IMR-90 (cell line): Measurements from ENCODE around the gene ANXA7. TPM values are rescaled to one million over a fixed set of nuclear protein-coding genes. Genes with fewer than 3 reads are reported as not detected.

ENCODE experiments used
- ATAC-seq: fragments of 200-7000 bp; cut with Tn5 transposase; 2 replicates; pipeline ENCODE4 v1.9.1; 2020; ENCODE audit warnings: low read depth, mild to moderate bottlenecking, moderate library complexity
- BruUV-seq: library from RNA; stranded (reverse); fragments of 400-500 nt; replicated peaks from 2 replicates; lab custom pipeline; 2021; lab: Mats Ljungman, UMichigan
- CTCF ChIA-PET: fragments of 300-600 bp; formaldehyde crosslinking; extraction: SDS; loops from one replicate; lab custom pipeline; 2021; ENCODE audit warnings: antibody characterized with exemption; lab: Yijun Ruan, JAX
- POLR2A ChIA-PET: fragments of 300-600 bp; sonication (Branson Sonifier 250); formaldehyde crosslinking; loops from one replicate; lab custom pipeline; 2022; ENCODE audit warnings: antibody characterized with exemption; ENCODE audit not compliant: unreplicated experiment; lab: Charles Lee
- DNase-seq: peaks from one replicate; pipeline ENCODE4 v3.0.0; 2013
- H2AFZ ChIP-seq: replicated peaks from 2 replicates; pipeline ENCODE3; 2013; ENCODE audit warnings: low read length, mild to moderate bottlenecking; ENCODE audit not compliant: poor library complexity
- H2AK5ac ChIP-seq: 2 replicates; pipeline ENCODE4 v1.6.1; 2013; ENCODE audit warnings: low read depth, low read length, inconsistent platforms
- H2AK9ac ChIP-seq: replicated peaks from 2 replicates; pipeline ENCODE3; 2013; ENCODE audit warnings: mild to moderate bottlenecking, low read depth, low read length, moderate library complexity; ENCODE audit not compliant: poor library complexity
- H2BK120ac ChIP-seq: 2 replicates; pipeline ENCODE4 v1.6.1; 2013; ENCODE audit warnings: low read depth, low read length, inconsistent platforms
- H2BK15ac ChIP-seq: 3 replicates; pipeline ENCODE4 v1.6.1; 2013; ENCODE audit warnings: low read depth, low read length, inconsistent platforms
- H2BK20ac ChIP-seq: 2 replicates; pipeline ENCODE4 v1.6.1; 2013; ENCODE audit warnings: low read depth, mild to moderate bottlenecking, inconsistent platforms, low read length, moderate library complexity
- H2BK5ac ChIP-seq: 2 replicates; pipeline ENCODE4 v1.6.1; 2013; ENCODE audit warnings: mild to moderate bottlenecking, low read depth, low read length, inconsistent platforms; ENCODE audit not compliant: poor library complexity, severe bottlenecking
- H3K14ac ChIP-seq: replicated peaks from 2 replicates; pipeline ENCODE4 v1.6.1; 2013; ENCODE audit warnings: low read depth, low read length, inconsistent platforms
- H3K18ac ChIP-seq: 2 replicates; pipeline ENCODE4 v1.6.1; 2013; ENCODE audit warnings: low read depth, low read length, control low read depth
- H3K23ac ChIP-seq: 2 replicates; pipeline ENCODE4 v1.6.1; 2013; ENCODE audit warnings: low read depth, low read length, inconsistent platforms
- H3K27ac ChIP-seq: 2 replicates; pipeline ENCODE4 v1.5.1; 2013; ENCODE audit warnings: mild to moderate bottlenecking, control low read depth, low read length; ENCODE audit not compliant: insufficient read depth
- H3K27me3 ChIP-seq: 2 replicates; pipeline ENCODE4 v1.6.1; 2013; ENCODE audit warnings: low read length; ENCODE audit not compliant: control insufficient read depth, insufficient read depth
- H3K36me3 ChIP-seq: 2 replicates; pipeline ENCODE4 v1.6.1; 2013; ENCODE audit warnings: low read length, mixed read lengths; ENCODE audit not compliant: control insufficient read depth, insufficient read depth
- H3K4ac ChIP-seq: 2 replicates; pipeline ENCODE4 v1.6.1; 2013; ENCODE audit warnings: low read depth, low read length, inconsistent platforms
- H3K4me1 ChIP-seq: 2 replicates; pipeline ENCODE4 v1.6.1; 2013; ENCODE audit warnings: low read length, mixed read lengths; ENCODE audit not compliant: control insufficient read depth, insufficient read depth
- H3K4me2 ChIP-seq: 2 replicates; pipeline ENCODE4 v1.6.1; 2013; ENCODE audit warnings: low read depth, mild to moderate bottlenecking, control low read depth, low read length, moderate library complexity
- H3K4me3 ChIP-seq: 2 replicates; pipeline ENCODE4 v1.5.1; 2013; ENCODE audit warnings: low read depth, mild to moderate bottlenecking, control low read depth, low read length, moderate library complexity; ENCODE audit not compliant: insufficient read depth
- H3K56ac ChIP-seq: 2 replicates; pipeline ENCODE4 v1.6.1; 2013; ENCODE audit warnings: low read length, inconsistent platforms; ENCODE audit not compliant: insufficient read depth; ENCODE audit errors: extremely low read depth
- H3K79me1 ChIP-seq, 2 experiments: 2 replicates each; pipeline ENCODE4 v1.6.1; 2013; ENCODE audit warnings: low read length in 2 of 2, inconsistent platforms in 1 of 2, low read depth in 1 of 2
- H3K9ac ChIP-seq: 2 replicates; pipeline ENCODE4 v1.6.1; 2013; ENCODE audit warnings: low read depth, low read length, control low read depth
- H3K9me1 ChIP-seq: 2 replicates; pipeline ENCODE4 v1.6.1; 2013; ENCODE audit warnings: low read length, inconsistent platforms; ENCODE audit not compliant: insufficient read depth
- H3K9me3 ChIP-seq: 2 replicates; pipeline ENCODE4 v1.6.1; 2013; ENCODE audit warnings: low read length; ENCODE audit not compliant: control insufficient read depth, insufficient read depth
- H4K20me1 ChIP-seq: 2 replicates; pipeline ENCODE4 v1.6.1; 2013; ENCODE audit warnings: low read length, inconsistent platforms; ENCODE audit not compliant: insufficient read depth
- H4K5ac ChIP-seq: 2 replicates; pipeline ENCODE4 v1.6.1; 2013; ENCODE audit warnings: mild to moderate bottlenecking, low read depth, low read length, control low read depth
- H4K8ac ChIP-seq, 2 experiments: 2 replicates each; pipeline ENCODE4 v1.6.1; 2013; ENCODE audit warnings: low read depth in 2 of 2, low read length in 2 of 2, control low read depth in 1 of 2, inconsistent platforms in 1 of 2
- H4K91ac ChIP-seq: 2 replicates; pipeline ENCODE4 v1.6.1; 2013; ENCODE audit warnings: low read depth, low read length, inconsistent platforms; ENCODE audit not compliant: insufficient read depth
- FOS ChIP-seq: fragments of 150-350 bp; IDR thresholded peaks from 2 replicates; pipeline ENCODE4 v1.6.1; 2016; ENCODE audit warnings: low read depth, low read length
- NFE2L2 ChIP-seq: fragments of 150-350 bp; IDR thresholded peaks from 2 replicates; pipeline ENCODE4 v1.6.1; 2016; ENCODE audit warnings: low read depth, mild to moderate bottlenecking, low read length
- WGBS, 2 experiments: methylation state at CpG; one replicate each; pipeline versions ENCODE4 v1.1.5 to v1.1.7; 2013; ENCODE audit warnings: missing lambda C conversion rate in 2 of 2; ENCODE audit not compliant: insufficient read length in 1 of 2; ENCODE audit errors: extremely low coverage in 2 of 2; 5-methylcytosine and 5-hydroxymethylcytosine counted together
- dilution Hi-C: fragments of 300-500 bp; cut with HindIII; formaldehyde crosslinking; loops from one replicate; pipeline ENCODE4 v1.14.3; 2018; ENCODE audit warnings: low sequenced_read_pairs; ENCODE audit not compliant: unreplicated experiment
- in situ Hi-C: fragments of 300-500 bp; cut with MboI; formaldehyde crosslinking; loops from 3 replicates; pipeline ENCODE4 v1.14.3; 2019; ENCODE audit warnings: low sequenced_read_pairs, inconsistent platforms, mixed read lengths
- intact Hi-C: fragments of 100-400 bp; cut with micrococcal nuclease; formaldehyde crosslinking; loops from 2 replicates; pipeline ENCODE4 v1.10.0; 2022
- polyA plus RNA-seq, 3 experiments: library from polyadenylated mRNA; depleted of rRNA; stranded (reverse); fragments of >200 nt; gene quantifications; 2 replicates each; pipeline ENCODE4 v1.2.3, GENCODE V29; 2012; ENCODE audit warnings: low replicate concordance in 1 of 3
- total RNA-seq: library from RNA; depleted of rRNA; stranded (reverse); fragments of >200 nt; gene quantifications from 2 replicates; pipeline ENCODE4 v1.2.3, GENCODE V29; 2012

ANXA7 gene
- total and polyA plus RNA-seq, 2 of the 4 experiments (the other 2 are of a cell fraction) = 77.4 to 120 TPM

DNA sequence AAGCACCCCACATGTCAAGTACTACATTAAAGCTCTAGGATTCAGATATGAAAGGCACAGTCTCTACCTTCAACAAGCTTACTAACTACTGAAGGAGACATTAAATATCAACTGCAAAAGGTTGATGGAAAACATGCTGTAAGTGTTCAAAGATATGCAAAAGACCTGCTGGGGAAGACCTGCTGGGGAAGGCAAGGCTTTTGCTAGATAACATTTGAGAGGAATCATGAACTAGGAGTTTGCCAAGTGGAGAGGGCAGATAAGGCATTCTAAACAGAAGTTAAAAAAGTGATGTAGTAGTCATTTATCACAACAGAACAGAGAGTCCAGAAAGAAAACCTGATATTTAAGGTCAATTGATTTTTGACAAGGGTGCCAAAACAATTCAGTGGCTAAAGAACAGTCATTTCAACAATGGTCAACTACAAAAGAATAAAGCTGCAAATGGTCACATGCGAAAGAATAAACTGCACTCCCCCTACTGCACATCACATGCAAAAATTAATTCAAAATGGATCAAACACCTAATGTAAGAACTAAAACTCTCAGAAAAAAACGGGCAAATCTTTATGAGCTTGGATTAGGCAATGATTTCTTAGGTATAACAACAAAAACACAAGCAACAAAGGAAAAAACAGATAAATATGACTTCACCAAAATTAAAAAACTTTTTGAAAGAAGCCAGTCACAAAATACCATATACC is 42.5 kb upstream of the ANXA7 start:
- ChIA-PET POLR2A (no interaction called here), CTCF (no interaction called here)
- dilution Hi-C loops = no loop called here
- H3K4ac ChIP-seq = no peak overlapping the region
- no peaks in the 10 kb centered on the region for H3K9me3 ChIP-seq
- H3K18ac ChIP-seq = no peak overlapping the region
- H2BK20ac ChIP-seq = no peak overlapping the region
- no peak for DNase-seq
- WGBS, 2 experiments = no CpG with 5 or more reads among the region's 2 CpGs
- peaks cover 9% of the 10 kb centered on the region for H3K36me3 ChIP-seq
- no peak for TF ChIP-seq NFE2L2
- no peak for TF ChIP-seq FOS
- H2BK15ac ChIP-seq = no peak overlapping the region
- no peak overlapping the region for H3K4me3 ChIP-seq
- H3K14ac ChIP-seq = no peak overlapping the region
- H2AK9ac ChIP-seq = no peak overlapping the region
- H2BK5ac ChIP-seq = no peak overlapping the region
- no peak overlapping the region for H2BK120ac ChIP-seq
- in situ Hi-C loops = no loop called here
- intact Hi-C loops = no loop called here
- H3K9me1 ChIP-seq = no peaks in the 10 kb centered on the region
- H3K23ac ChIP-seq = no peak overlapping the region
- no TSS peak for BruUV-seq
- peaks cover 0 to 4% of the 10 kb centered on the region in 2 experiments; a peak in 2 of 4 replicates for H3K79me1 ChIP-seq
- H3K4me1 ChIP-seq = peaks cover 6% of the 10 kb centered on the region
- no peak overlapping the region for H4K91ac ChIP-seq
- no peak overlapping the region for H3K4me2 ChIP-seq
- no peak overlapping the region for H2AK5ac ChIP-seq
- H3K56ac ChIP-seq = no peak overlapping the region
- no peak overlapping the region for H3K9ac ChIP-seq
- no peak overlapping the region for H4K5ac ChIP-seq
- H4K8ac ChIP-seq = no peak overlapping the region
- no peak overlapping the region for H2AFZ ChIP-seq
- no peaks in the 10 kb centered on the region for H3K27me3 ChIP-seq
- no peak for ATAC-seq
- no peak overlapping the region for H3K27ac ChIP-seq
- no peaks in the 10 kb centered on the region for H4K20me1 ChIP-seq
